HG03442 (cell line): Measurements from ENCODE around the gene ESPL1.

Experiments used
- ATAC-seq: cut with Tn5 transposase; IDR thresholded peaks from one replicate; pipeline ENCODE4 v1.9.1; 2021; ENCODE audit warnings: mild to moderate bottlenecking, moderate library complexity; ENCODE audit not compliant: unreplicated experiment

Gene ESPL1

DNA sequence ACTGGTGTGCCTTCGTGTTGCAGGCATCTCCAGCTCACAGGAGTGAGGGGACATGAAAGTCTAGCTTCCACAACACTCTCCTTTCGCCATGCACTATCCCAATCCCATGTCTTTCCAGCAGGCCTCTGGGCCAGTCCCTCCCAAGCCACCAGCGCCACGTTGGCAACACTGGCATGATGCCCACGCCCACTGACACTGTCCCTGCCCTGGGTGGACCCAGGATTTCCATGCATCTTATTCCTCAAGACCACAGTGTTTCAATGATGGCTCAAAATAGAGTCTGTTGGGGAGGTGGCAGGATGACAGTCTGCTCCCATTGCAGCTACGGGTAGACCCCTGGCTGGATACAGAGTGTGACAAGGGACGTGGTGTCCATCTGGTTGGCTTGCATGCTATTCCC is 65.7 kb downstream of the ESPL1 start:
- ATAC-seq = no peak

DNA sequence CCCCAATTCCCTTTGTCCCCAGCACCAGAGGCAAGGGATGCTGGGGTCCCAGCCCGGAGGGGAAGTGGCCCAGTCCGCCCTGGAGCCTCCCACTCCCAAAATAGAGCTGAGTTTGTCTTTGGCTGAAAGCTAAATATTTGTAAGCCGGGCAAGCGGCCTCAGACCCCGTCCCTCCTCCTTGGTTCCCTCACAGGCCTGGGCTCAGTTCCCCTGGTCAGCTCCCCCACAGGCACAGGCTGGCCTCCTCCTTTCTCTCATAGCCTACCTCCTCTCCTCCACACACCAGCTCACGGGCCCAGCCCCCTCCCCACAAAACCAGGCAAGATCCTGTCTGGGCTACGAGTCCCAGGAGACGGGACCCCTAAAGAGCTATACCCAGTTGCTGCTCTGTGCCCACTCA is 66.7 kb downstream of the ESPL1 start:
- ATAC-seq = no peak

DNA sequence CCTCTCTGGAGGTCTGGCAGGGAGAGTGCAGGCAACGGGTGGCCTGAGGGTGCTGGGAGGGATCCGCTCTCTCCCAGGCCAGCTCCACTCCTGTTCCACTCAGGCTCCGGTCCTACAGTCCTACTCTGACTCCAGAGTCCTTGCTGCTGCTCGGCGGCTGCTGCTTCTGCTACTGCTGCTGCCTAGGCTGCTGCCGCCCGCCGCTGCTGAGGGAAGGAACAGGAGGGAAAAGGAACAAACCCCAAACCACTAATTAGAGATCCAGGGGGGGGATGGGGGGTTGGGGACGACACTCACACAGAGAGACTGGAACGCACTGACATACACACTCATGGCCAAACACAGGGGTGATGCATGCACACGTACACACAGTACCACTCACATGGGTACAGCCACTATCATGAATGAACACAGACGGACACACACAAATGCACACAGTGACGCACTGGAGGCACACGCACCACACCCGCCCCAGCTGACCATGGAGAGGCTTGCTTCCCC is 68.1 kb downstream of the ESPL1 start, which contains the start of gene SP7:
Gene SP7 (minus strand): TSS at position 174 of the 501 bp plus-strand sequence. CDS start 708 bp downstream, outside the sequence.
- ATAC-seq = no peak

DNA sequence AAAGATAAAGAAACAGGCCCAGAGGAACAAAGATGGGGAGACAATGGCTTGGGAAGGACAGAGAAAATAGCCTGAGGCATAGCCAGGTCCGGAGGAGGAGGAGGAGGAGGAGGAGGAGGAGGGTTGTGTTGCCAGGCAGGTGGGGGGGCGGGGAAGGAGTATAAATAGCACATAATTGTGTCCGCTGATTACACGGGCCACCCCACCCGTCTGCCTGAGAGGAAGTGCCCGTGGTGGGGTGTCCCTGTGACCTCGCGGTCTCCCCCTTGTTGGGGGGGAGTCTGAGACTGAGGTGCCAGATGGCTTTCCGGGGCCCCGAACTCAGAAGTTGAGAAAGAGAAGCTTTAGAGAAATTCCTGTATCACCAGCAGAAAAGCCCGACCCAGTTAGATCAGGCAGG is 69.9 kb downstream of the ESPL1 start:
- no peak for ATAC-seq

DNA sequence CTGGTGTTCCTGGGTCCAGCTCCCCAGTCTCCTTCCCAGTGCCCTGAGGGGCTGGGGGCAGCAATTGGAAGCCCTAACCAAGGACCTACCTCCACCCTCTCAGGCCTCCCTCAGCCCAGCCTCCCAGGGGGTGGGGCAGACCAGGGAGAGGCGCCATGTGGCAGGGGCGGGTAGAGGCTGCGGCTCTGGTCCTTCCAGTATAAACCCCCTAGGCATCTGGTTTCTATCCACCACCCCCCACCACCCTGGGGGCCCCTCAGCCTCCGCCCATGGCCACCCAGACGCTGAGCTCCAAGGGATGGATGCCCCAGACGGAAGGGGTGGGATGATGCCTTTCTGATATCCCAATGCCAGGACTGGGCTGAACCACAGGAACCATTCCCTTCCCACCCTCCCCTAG is 70.8 kb downstream of the ESPL1 start:
- no peak for ATAC-seq

DNA sequence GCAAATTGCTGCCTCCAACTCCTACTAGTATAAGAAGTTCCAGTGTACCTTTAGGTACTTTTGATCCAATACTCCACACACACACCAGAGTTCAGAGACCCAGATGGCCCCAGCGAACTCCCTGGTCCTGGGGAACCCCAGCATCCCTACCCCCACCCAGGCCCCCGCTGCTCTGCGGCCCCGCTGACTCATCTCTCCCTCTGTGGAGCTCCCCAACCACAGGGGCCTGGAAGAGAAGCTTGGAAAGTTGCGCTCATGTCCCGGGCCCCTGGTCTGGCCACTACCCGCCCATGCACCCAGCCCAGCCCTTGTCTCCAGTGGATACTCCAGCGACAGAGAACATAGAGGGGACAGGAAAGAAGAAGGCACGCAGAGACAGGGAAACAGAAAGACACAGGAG is 72.3 kb downstream of the ESPL1 start:
- ATAC-seq = no peak
